ENCODE results near the gene PA2G4.
A peak's percentile ranks its signal among the peaks of the same experiment; 100 is the strongest.
"Not testable (repeated sequence)": the region's sequence is repeated elsewhere in the genome, so short reads cannot be mapped to it uniquely, and the experiment has no call there.

Gene PA2G4

DNA sequence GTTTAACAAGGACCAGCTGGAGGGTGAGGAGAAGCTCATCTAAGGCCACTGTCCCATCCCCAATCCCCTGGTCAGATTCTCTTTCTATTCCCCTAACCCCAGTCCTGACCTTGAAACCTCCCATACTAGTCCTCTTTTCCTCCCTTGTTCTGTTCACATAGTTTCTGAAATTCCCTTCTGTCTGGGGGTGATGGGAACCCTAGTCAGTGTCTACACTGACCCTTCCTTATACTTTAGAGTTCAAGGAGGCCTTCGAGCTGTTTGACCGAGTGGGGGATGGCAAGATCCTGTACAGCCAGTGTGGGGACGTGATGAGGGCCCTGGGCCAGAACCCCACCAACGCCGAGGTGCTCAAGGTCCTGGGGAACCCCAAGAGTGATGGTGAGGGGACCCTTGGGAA lies 50.5 kb downstream of the PA2G4 start:
- DNase-seq: no peak

GRCh38 chr12:56155256-56155845 lies 51.0 kb downstream of the PA2G4 start:
- no peak for DNase-seq

- not testable (repeated sequence) for DNase-seq
These were observed 52.3 kb downstream of the PA2G4 start for GRCh38 chr12:56156464-56157200.

DNA sequence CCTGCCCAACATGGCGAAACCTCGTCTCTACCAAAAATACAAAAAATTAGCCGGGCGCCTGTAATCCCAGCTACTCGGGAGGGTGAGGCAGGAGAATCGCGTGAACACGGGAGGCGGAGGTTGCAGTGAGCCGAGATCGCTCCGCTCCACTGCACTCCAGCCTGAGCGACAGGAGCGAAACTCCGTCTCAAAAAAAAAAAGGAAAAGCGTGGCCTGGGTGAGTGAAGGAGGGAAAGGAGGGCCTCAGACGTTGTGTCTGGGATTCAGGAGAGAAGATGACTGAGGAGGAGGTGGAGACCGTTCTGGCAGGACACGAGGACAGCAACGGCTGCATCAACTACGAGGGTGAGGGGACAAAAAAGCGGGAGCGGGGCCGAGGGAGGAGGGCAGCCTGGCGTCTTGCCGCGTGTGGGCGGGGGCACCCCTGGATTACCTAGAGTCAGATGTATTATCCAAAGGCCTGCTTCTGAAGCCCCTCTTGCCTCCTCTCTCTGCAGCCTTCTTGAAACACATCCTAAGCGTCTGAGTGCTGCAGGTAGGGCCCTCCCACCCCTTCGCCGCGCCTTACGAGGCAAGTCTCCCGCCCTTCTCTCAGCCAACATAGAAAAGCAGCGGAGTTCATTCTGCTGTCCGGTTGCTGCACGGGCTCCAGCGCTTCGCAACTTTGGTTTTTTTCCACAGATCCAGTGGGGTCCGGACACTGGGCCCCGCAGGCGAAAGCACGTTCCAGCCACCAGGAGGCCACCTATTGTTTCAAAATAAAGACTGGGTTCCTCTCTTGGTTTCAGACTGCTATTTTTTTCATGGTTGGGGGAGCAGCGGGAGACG lies 53.1 kb downstream of the PA2G4 start:
- peak; percentile 41 for DNase-seq

- peak; percentile 93 for DNase-seq
These were observed 53.9 kb downstream of the PA2G4 start, which contains the start of gene MYL6 for GRCh38 chr12:56158029-56158925. Gene MYL6 (plus strand): TSS chr12:56158359. CDS start chr12:56158402, 43 bp downstream.

DNA sequence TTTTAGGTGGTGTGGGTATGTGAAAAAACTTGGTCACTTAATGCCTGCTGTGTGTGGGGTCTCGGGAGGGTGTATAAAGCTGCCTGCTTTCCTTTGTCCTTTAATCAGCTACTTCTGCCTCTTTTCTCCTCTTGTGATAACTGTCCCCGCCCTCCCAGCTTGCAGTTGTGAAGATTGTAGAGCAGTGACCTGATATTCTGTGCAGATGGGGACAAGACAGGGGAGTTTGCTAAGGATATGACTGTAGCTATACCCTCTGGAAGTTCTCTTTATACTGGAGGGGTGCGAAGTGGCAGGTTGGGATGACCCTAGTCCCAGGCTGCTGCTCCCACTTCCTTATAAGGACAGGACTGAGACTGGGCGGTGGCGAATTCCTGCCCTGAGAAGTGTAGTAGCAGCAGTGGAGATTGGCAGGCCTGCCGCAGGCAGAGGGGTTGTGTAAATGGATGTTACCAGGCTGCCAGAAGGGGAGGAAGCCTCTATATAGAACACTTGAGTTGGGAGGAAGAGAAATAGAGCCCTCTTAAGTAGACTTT lies 54.6 kb downstream of the PA2G4 start:
- DNase-seq: no peak

GRCh38 chr12:56159482-56160192 lies 55.3 kb downstream of the PA2G4 start:
- no peak for DNase-seq

- peak; percentile 59 for DNase-seq
These were observed 55.9 kb downstream of the PA2G4 start for GRCh38 chr12:56160193-56160763.

- DNase-seq: no peak
These were observed 56.7 kb downstream of the PA2G4 start for GRCh38 chr12:56160894-56161689.

DNA sequence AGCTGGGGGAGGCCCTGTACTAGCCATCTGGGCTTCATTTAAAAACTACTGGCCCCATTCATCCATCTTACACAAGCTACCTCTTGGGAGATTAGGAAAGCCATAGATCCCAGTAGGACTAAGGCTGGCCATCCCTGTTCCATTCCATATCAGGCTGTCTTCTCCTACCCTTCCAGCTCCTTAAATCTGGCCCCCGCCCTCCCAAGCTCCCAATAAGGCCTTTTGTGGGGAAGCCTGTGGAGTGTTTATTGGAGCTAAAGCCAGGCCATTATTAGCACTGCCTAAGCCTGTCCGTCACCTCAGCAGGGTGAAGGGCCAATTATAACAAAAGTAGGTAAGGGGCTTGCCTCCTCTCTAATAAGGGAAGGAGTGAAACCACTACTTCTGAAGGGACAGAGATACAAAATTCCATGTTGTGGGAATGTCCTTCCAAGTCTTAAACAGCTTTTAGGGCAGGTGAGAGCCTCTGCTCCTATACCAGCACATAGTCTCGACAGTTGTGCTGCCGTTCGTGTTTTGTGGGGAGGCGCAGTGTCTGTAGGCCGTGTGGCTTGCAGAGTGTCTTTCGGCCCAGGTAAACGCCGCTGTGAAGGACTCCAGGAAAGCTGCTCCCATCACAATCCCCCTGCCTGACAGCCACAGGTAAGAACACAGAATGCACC lies 57.5 kb downstream of the PA2G4 start:
- no peak for DNase-seq

DNA sequence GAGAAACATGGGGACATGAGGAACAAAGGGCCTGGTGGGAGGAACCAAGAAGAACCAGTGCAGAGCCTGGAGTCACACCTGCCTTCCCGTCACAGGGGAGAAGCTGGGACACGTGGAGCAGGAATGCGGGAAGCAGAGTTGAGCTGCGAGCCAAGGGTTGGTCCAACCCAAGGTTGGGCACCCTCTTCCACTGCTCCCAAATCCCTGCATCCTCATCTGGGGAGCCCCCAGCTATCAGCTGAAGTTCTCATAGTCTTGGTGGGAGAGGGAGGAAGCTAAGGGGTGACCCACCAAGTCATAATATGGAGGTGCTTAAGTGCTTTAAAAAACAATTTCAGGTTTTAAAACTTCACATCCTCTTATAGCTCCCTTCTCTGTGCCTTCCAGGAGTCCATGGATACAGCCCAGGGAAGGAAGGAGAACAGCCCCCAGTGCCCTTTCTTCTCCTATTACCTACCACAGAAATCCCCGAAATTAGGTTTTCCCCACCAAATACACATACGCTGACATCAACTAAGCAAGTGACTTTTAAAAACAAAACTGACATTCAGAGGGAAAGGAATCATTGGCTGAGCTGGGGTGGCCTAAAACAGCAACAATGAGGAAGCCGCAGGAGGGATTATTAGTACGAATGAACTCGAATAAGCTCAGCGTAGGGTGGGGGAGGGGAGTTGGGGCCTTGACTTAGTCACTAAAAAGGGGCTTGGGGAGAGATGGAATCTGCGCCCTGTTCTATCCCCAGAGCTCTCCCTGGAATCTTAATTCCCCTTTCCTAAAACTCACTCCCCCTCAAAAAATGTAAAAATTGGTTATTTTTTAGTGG lies 58.3 kb downstream of the PA2G4 start:
- no peak for DNase-seq

All from effector CD4-positive, alpha-beta T cell (primary cell).